ENCODE data around the gene KDM7A. TPM values are rescaled to one million over a fixed set of nuclear protein-coding genes. Genes with fewer than 3 reads are reported as not detected.

The KDM7A gene, protein sequence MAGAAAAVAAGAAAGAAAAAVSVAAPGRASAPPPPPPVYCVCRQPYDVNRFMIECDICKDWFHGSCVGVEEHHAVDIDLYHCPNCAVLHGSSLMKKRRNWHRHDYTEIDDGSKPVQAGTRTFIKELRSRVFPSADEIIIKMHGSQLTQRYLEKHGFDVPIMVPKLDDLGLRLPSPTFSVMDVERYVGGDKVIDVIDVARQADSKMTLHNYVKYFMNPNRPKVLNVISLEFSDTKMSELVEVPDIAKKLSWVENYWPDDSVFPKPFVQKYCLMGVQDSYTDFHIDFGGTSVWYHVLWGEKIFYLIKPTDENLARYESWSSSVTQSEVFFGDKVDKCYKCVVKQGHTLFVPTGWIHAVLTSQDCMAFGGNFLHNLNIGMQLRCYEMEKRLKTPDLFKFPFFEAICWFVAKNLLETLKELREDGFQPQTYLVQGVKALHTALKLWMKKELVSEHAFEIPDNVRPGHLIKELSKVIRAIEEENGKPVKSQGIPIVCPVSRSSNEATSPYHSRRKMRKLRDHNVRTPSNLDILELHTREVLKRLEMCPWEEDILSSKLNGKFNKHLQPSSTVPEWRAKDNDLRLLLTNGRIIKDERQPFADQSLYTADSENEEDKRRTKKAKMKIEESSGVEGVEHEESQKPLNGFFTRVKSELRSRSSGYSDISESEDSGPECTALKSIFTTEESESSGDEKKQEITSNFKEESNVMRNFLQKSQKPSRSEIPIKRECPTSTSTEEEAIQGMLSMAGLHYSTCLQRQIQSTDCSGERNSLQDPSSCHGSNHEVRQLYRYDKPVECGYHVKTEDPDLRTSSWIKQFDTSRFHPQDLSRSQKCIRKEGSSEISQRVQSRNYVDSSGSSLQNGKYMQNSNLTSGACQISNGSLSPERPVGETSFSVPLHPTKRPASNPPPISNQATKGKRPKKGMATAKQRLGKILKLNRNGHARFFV
- 9.3 and 12.9 TPM in 2 replicates for total RNA-seq

DNA sequence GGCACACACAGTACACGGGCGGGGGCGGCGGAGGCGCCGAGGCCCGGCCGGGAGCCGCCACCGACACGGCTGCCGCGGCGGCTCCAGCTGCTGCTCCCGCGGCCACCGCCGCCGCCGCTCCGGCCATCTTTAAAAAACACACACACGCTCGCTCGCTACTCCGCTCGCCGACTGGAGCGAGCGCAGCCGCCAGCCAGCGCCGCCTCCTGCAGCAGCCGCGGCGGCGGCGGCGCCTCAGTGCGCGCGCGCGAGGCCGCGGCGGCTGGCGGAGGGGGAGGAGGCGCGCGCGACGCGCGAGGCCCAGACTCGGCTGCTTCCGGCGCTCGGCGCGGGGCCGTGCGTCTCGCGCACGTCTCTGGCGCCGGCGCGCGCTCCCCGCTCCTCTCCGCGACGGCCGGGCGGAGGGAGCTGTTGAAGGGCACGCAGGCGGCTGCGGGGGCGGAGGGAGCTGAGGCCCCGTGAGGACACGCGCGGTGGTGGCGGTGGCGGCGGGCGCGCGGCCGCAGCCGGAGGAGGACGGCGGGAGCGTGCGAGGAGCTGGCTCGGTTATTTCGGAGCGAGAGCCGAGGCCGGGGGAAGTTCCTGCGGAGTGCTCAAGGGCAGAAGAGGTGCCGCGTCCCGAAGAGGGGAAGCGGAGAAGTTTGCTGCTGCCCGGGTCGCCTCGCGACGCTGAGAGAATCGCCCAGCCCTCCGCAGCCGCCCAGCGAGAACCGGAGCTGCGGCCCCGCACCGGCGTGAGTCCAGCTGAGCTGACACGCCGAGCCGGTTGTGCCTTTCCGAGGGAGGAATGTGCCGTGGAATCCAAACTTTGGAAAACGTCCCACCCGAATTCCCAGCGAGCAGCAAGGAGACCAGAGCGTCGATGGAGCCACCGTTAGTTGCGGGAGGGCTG is at the start of gene KDM7A:
Gene KDM7A (minus strand): TSS at position 173 of the 892 bp plus-strand sequence. CDS start 46 bp downstream, at position 127.

DNA sequence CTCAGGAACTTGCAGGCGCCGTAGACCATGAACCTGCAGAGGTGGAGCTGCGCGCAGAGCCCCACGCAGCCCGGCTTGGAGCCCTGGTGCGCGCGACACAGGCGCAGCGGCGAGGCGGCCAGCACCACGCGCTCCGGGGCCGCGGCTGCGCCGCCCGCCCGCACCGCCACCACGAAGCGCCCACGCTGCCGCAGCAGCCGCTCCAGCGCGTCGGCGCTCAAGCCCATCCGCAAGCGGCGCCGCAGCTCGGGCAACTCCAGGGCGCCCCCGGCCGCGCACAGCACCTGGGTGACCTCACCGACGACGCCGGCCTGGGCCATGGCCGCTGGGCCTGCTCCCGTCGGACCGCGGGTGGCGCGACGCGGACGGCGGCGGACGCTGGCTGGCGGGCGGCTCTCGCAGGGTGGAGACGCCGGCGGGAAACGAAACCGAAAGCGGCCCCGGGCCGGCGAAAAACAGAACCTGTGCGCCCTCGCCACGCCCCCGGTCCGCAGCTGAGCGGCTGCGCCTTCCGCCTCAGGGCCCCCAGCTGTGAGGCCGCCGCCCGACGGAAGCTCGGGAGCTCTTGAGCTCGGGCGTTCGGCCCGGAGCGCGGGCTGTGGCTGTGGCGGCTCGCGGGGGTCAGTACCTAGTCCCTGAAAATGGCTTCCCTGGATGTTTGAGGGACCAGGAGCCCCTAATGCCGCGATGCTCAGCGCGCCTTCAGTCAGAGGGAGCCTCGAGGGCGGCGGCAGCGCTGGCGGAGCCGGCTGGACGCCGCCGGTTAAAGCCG is 114.1 kb downstream of the KDM7A start, which contains the start of gene PARP12:
Gene PARP12 (minus strand): TSS at position 424 of the 772 bp plus-strand sequence. CDS start 104 bp downstream, at position 320.

Other genes with a start within 250 kb of the KDM7A start
- gene PARP12, start 114.0 kb downstream of the KDM7A start, total RNA-seq: 33.6 and 49.3 TPM in 2 replicates
- gene SLC37A3, start 221.5 kb upstream of the KDM7A start, total RNA-seq: 50.7 and 53.0 TPM in 2 replicates
- gene RAB19, start 227.1 kb upstream of the KDM7A start, total RNA-seq: 0.17 TPM in 1 of 2 replicates, not detected in the other